Measurements from ENCODE around the gene DNAJC18.
A peak's percentile ranks its signal among the peaks of the same experiment; 100 is the strongest.
"Not testable (repeated sequence)": the region's sequence is repeated elsewhere in the genome, so short reads cannot be mapped to it uniquely, and the experiment has no call there.

DNAJC18 gene

GRCh38 chr5:139387611-139388197, 51.6 kb downstream of the DNAJC18 start:
- TF ChIP-seq CTCF (IDR thresholded peaks at IDR 0.05; ENCODE audit: low read depth, low read length) = no peak
- H3K4me3 ChIP-seq (ENCODE audit: low read depth, low read length) = no peak overlapping the region

- H3K4me3 ChIP-seq (ENCODE audit: low read depth, low read length) = not testable (repeated sequence)
These were observed 52.4 kb downstream of the DNAJC18 start for GRCh38 chr5:139386956-139387355.

- no peak overlapping the region for H3K4me3 ChIP-seq (ENCODE audit: low read depth, low read length)
- TF ChIP-seq CTCF (IDR thresholded peaks at IDR 0.05; ENCODE audit: low read depth, low read length) = no peak
These were observed 53.3 kb downstream of the DNAJC18 start for GRCh38 chr5:139386050-139386438.

GRCh38 chr5:139385061-139386049, 54.0 kb downstream of the DNAJC18 start:
- H3K4me3 ChIP-seq (ENCODE audit: low read depth, low read length) = peak overlapping the region; percentile 18
- no peak for TF ChIP-seq CTCF (IDR thresholded peaks at IDR 0.05; ENCODE audit: low read depth, low read length)

- H3K4me3 ChIP-seq (ENCODE audit: low read depth, low read length) = no peak overlapping the region
- no peak for TF ChIP-seq CTCF (IDR thresholded peaks at IDR 0.05; ENCODE audit: low read depth, low read length)
These were observed 54.7 kb downstream of the DNAJC18 start for GRCh38 chr5:139384591-139385051.

- TF ChIP-seq CTCF (IDR thresholded peaks at IDR 0.05; ENCODE audit: low read depth, low read length) = no peak
- no peak overlapping the region for H3K4me3 ChIP-seq (ENCODE audit: low read depth, low read length)
These were observed 55.2 kb downstream of the DNAJC18 start for GRCh38 chr5:139383993-139384590.

GRCh38 chr5:139383275-139383992, 55.9 kb downstream of the DNAJC18 start, which contains the start of gene SLC23A1:
Gene SLC23A1, minus strand, starts transcription at chr5:139383297. Its CDS starts 44 bp downstream, at chr5:139383253.
- TF ChIP-seq CTCF (IDR thresholded peaks at IDR 0.05; ENCODE audit: low read depth, low read length) = no peak
- H3K4me3 ChIP-seq (ENCODE audit: low read depth, low read length) = no peak within 1 kb of the TSS

Data from WI38 (cell line).